Body of pancreas (tissue), 4 donors: ENCODE measurements around the gene KLK2. TPM values are rescaled to one million over a fixed set of nuclear protein-coding genes. Genes with fewer than 3 reads are reported as not detected.

Experiments used
- ATAC-seq: fragments of 150-250 bp; one replicate; pipeline ENCODE4 v1.9.1; 2016
- DNase-seq, 4 donors: peaks; one replicate each; pipeline ENCODE4 v3.0.0-alpha.2; 2019
- H3K27ac ChIP-seq, 4 donors: fragments of 200-600 bp; sonication (generic); 1 replicate in 3 of 4; 2 replicates in 1 of 4; pipeline versions ENCODE4 v1.5.1 to v1.6.1; 2016 to 2019; ENCODE audit warnings: mild to moderate bottlenecking in 1 of 4, mixed read lengths in 1 of 4, moderate library complexity in 1 of 4
- H3K27me3 ChIP-seq, 2 donors: fragments of 200-600 bp; sonication (generic); one replicate each; pipeline ENCODE4 v1.6.0; 2016; ENCODE audit warnings: mild to moderate bottlenecking in 1 of 2
- H3K36me3 ChIP-seq, 2 donors: fragments of 200-600 bp; sonication (generic); replicated peaks in 1 of 2; 2 replicates each; pipeline ENCODE4 v1.5.1; 2016; ENCODE audit warnings: low read depth in 2 of 2; ENCODE audit not compliant: insufficient read depth in 1 of 2
- H3K4me1 ChIP-seq: fragments of 200-600 bp; sonication (generic); one replicate; pipeline ENCODE4 v1.6.0; 2016
- H3K4me3 ChIP-seq, 2 donors: fragments of 200-600 bp; sonication (generic); 1 replicate in 1 of 2; 2 replicates in 1 of 2; pipeline ENCODE4 v1.5.1; 2016 to 2019
- H3K9me3 ChIP-seq, 3 donors: fragments of 200-600 bp; sonication (generic); 1 replicate in 2 of 3; 2 replicates in 1 of 3; pipeline ENCODE4 v1.5.1; 2016
- CTCF ChIP-seq, 7 experiments: fragments of 450-650 bp in 4 of 7; fragments of 200-600 bp in 3 of 7; sonication (generic) in 3 of 7; IDR thresholded peaks; one replicate each; pipeline ENCODE4 v1.5.1; 2016 to 2019; ENCODE audit warnings: antibody characterized with exemption in 7 of 7
- POLR2A ChIP-seq, 3 donors: fragments of 450-650 bp; IDR thresholded peaks; one replicate each; pipeline ENCODE4 v1.6.1; 2016; ENCODE audit warnings: antibody characterized with exemption in 3 of 3, mild to moderate bottlenecking in 2 of 3
- WGBS, 2 donors: methylation state at CpG; one replicate each; pipeline ENCODE4 v1.1.5; 2017; 5-methylcytosine and 5-hydroxymethylcytosine counted together
- intact Hi-C: fragments of 100-400 bp; cut with DNase I; formaldehyde crosslinking; loops from one replicate; pipeline ENCODE4 v1.15.1; 2023
- total RNA-seq, 2 donors: library from RNA; depleted of rRNA; stranded (reverse); fragments of >200 nt; gene quantifications; one replicate each; pipeline ENCODE4 v1.1.0, GENCODE V29; 2016

The KLK2 gene
- total RNA-seq, 2 donors from 2014 or later, result not detected

GRCh38 chr19:50912727-50913716, 39.8 kb downstream of the KLK2 start:
- Histone ChIP-seq H3K27me3 (no peaks in the 10 kb centered on the region), H3K4me1 (peaks cover 3% of the 10 kb centered on the region), H3K36me3 (no peaks in the 10 kb centered on the region), H3K4me3 (no peak overlapping the region), H3K27ac (no peak overlapping the region), H3K9me3 (no peaks in the 10 kb centered on the region)
- no peak for DNase-seq
- WGBS, 2 donors, result 6 to 7% methylated on average over 29 of the region's 29 CpGs
- ATAC-seq, result no peak
- TF ChIP-seq CTCF (IDR thresholded peaks at IDR 0.05), result no peak
- no peak for TF ChIP-seq POLR2A (IDR thresholded peaks at IDR 0.05)
- intact Hi-C loops, result no loop called here

- no peaks in the 10 kb centered on the region for H3K36me3 ChIP-seq
- H3K9me3 ChIP-seq, result no peaks in the 10 kb centered on the region
- no peaks in the 10 kb centered on the region for H3K27me3 ChIP-seq
- DNase-seq (no peak), ATAC-seq (no peak)
- intact Hi-C loops, result no loop called here
- 42 to 63% methylated on average over 2 of the region's 2 CpGs for WGBS, 2 donors
- TF ChIP-seq CTCF (IDR thresholded peaks at IDR 0.05), result no peak
- no peak for TF ChIP-seq POLR2A (IDR thresholded peaks at IDR 0.05)
- H3K4me3 ChIP-seq, result no peak overlapping the region
- no peaks in the 10 kb centered on the region for H3K4me1 ChIP-seq
- H3K27ac ChIP-seq, result no peak overlapping the region
Observed at GRCh38 chr19:50916069-50916468, 42.8 kb downstream of the KLK2 start.

GRCh38 chr19:50921426-50922316, 48.4 kb downstream of the KLK2 start:
- Histone ChIP-seq H3K4me3 (no peak overlapping the region), H3K4me1 (no peaks in the 10 kb centered on the region), H3K36me3 (no peaks in the 10 kb centered on the region), H3K9me3 (no peaks in the 10 kb centered on the region), H3K27ac (no peak overlapping the region), H3K27me3 (peaks cover 0 to 9% of the 10 kb centered on the region in 2 donors)
- 3% methylated on average over 12 of the region's 12 CpGs for WGBS, 2 donors
- TF ChIP-seq POLR2A (IDR thresholded peaks at IDR 0.05) (no peak), CTCF (IDR thresholded peaks at IDR 0.05) (no peak)
- DNase-seq (no peak), ATAC-seq (peak; percentile 15)
- intact Hi-C loops, result no loop called here

- TF ChIP-seq CTCF (IDR thresholded peaks at IDR 0.05) (peak; percentile 57 to 89 (median 83)), POLR2A (IDR thresholded peaks at IDR 0.05) (no peak)
- Histone ChIP-seq H3K27me3 (peaks cover 0 to 9% of the 10 kb centered on the region in 2 donors), H3K36me3 (no peaks in the 10 kb centered on the region), H3K9me3 (no peaks in the 10 kb centered on the region), H3K4me1 (no peaks in the 10 kb centered on the region), H3K27ac (no peak overlapping the region), H3K4me3 (no peak overlapping the region)
- DNase-seq (peak; percentile 77 to 83 (median 82)), ATAC-seq (peak; percentile 95)
- intact Hi-C loops, result no loop called here
- 21 to 38% methylated on average over 16 to 21 of the region's 21 CpGs for WGBS, 2 donors
Observed at GRCh38 chr19:50922317-50922853, 49.1 kb downstream of the KLK2 start.
